NCI-H1694 (cell line): ENCODE measurements around the gene HSD17B2.

ENCODE experiments used
- DNase-seq: peaks from one replicate; lab custom pipeline; 2025; lab: John Stamatoyannopoulos, UW

Gene HSD17B2

GRCh38 chr16:82019535-82019934 is 15.5 kb upstream of the HSD17B2 start:
- DNase-seq: no peak

- no peak for DNase-seq
Observed at GRCh38 chr16:82020051-82020450, 15.0 kb upstream of the HSD17B2 start.

- DNase-seq: no peak
Observed at GRCh38 chr16:82023206-82023605, 11.8 kb upstream of the HSD17B2 start.

- no peak for DNase-seq
Observed at GRCh38 chr16:82024316-82024715, 10.7 kb upstream of the HSD17B2 start.

- no peak for DNase-seq
Observed at GRCh38 chr16:82024883-82025282, 10.2 kb upstream of the HSD17B2 start.

- DNase-seq: no peak
Observed at GRCh38 chr16:82027629-82028064, 7.4 kb upstream of the HSD17B2 start.

GRCh38 chr16:82031116-82032084 is 3.7 kb upstream of the HSD17B2 start:
- no peak for DNase-seq

- DNase-seq: no peak
Observed at GRCh38 chr16:82033006-82033405, 2.0 kb upstream of the HSD17B2 start.

GRCh38 chr16:82033683-82034300 is 1.3 kb upstream of the HSD17B2 start:
- DNase-seq: no peak

GRCh38 chr16:82037251-82037650 is 2.2 kb downstream of the HSD17B2 start:
- no peak for DNase-seq

- DNase-seq: no peak
Observed at GRCh38 chr16:82037666-82038065, 2.6 kb downstream of the HSD17B2 start.

GRCh38 chr16:82040296-82040695 is 5.2 kb downstream of the HSD17B2 start:
- DNase-seq: no peak

- no peak for DNase-seq
Observed at GRCh38 chr16:82041542-82041941, 6.5 kb downstream of the HSD17B2 start.

- DNase-seq: no peak
Observed at GRCh38 chr16:82042144-82042543, 7.1 kb downstream of the HSD17B2 start.

- DNase-seq: no peak
Observed at GRCh38 chr16:82042846-82043245, 7.8 kb downstream of the HSD17B2 start.

- no peak for DNase-seq
Observed at GRCh38 chr16:82043680-82044584, 8.9 kb downstream of the HSD17B2 start.

- DNase-seq: no peak
Observed at GRCh38 chr16:82044585-82044911, 9.5 kb downstream of the HSD17B2 start.

- DNase-seq: no peak
Observed at GRCh38 chr16:82045465-82045864, 10.4 kb downstream of the HSD17B2 start.

GRCh38 chr16:82046541-82046940 is 11.5 kb downstream of the HSD17B2 start:
- no peak for DNase-seq

- DNase-seq: no peak
Observed at GRCh38 chr16:82046941-82047340, 11.9 kb downstream of the HSD17B2 start.

GRCh38 chr16:82047374-82047773 is 12.3 kb downstream of the HSD17B2 start:
- DNase-seq: no peak

GRCh38 chr16:82047787-82048186 is 12.7 kb downstream of the HSD17B2 start:
- no peak for DNase-seq
